CD4-positive, alpha-beta T cell treated with Interleukin-4 for 4 hours (primary cell): Measurements from ENCODE around the gene ATXN1.

ENCODE experiments used
- DNase-seq: peaks from one replicate; pipeline ENCODE4 v3.0.0-alpha.2; 2020

The ATXN1 gene

DNA sequence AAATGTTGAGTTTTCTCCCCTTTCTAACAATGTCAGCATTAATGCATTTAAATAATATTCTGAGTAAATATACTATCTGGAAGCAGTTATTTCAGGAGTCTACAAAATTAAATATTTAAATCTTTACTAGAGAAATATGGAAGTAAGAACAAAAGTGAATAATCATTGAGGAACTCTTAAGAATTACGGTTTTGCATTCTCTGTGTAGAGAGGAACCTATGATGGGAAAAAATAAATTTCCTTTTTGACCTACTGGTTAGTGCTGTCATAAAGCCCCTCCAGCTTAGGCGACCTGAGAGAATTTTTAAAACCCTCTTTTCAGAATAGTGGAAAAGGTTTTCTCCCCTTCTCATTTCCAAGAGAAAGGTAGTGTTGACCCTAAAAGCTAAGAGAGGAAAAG is 64.8 kb downstream of the ATXN1 start:
- no peak for DNase-seq

- peak; percentile 48 for DNase-seq
These were observed 66.3 kb downstream of the ATXN1 start for GRCh38 chr6:16694781-16695578.

DNA sequence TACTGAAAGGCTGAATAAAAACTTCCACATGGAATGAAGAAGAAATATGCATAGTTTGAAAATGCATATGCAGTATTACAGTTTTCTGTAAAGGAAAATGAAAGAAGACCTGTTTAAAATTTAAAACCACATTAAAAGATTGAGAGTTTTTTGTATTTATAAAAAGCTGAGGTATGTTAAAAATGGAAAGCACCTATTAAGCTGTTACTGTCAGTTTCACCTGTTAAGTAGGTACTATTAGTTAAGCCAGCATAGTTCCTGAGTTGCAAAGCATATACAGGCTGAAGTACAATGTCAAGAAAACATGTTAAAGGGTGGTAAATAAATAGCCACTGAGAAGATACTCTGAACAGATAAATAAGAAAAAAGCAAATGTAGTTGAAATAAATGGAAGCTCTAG is 69.9 kb downstream of the ATXN1 start:
- peak; percentile 48 for DNase-seq

- no peak for DNase-seq
These were observed 70.6 kb downstream of the ATXN1 start for GRCh38 chr6:16690608-16691142.

GRCh38 chr6:16689788-16690607 is 71.3 kb downstream of the ATXN1 start:
- no peak for DNase-seq

GRCh38 chr6:16688984-16689636 is 72.2 kb downstream of the ATXN1 start:
- DNase-seq = no peak

GRCh38 chr6:16688436-16688835 is 72.8 kb downstream of the ATXN1 start:
- no peak for DNase-seq

GRCh38 chr6:16687045-16687444 is 74.2 kb downstream of the ATXN1 start:
- no peak for DNase-seq

- DNase-seq = peak; percentile 89
These were observed 76.2 kb downstream of the ATXN1 start for GRCh38 chr6:16684896-16685554.

GRCh38 chr6:16684195-16684689 is 77.0 kb downstream of the ATXN1 start:
- no peak for DNase-seq

- peak; percentile 48 for DNase-seq
These were observed 77.5 kb downstream of the ATXN1 start for GRCh38 chr6:16683641-16684194.

GRCh38 chr6:16681260-16681873 is 79.9 kb downstream of the ATXN1 start:
- no peak for DNase-seq

DNA sequence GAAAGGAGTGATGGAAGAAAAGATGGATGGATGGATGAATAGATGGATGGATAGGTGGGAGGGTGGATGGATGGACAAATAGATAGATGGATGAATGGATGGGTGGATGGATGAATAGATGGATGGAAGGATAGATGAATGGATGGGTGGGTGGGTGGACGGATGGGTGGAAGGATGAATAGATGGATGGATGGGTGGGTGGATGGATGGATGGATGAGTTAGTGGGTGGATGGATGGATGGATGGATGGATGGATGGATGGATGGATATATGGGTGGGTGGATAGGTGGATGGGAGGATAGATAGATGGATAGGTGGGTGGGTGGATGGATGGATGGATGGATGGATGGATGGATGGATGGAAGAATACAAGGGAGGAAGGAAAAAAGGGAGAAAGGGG is 82.2 kb downstream of the ATXN1 start:
- no peak for DNase-seq

DNA sequence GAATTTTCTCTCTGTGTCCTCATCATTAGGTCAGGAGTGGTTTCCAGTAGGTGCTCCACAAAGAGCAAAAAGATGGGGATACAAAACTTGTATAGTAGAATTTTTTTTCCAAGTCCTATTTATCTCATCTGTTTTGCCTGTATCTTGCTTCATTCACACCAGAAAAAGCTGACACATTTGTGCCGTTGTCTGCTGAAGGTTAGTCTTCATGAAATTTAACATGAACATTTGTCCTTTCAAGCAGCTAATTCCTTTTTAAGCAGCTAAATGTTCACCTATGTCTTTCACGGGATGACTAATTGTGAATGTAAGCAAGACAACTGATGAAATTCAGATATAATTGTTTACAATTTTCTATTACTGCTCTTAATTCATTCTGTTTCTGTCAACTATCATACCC is 83.8 kb downstream of the ATXN1 start:
- DNase-seq = no peak

GRCh38 chr6:16676978-16677377 is 84.3 kb downstream of the ATXN1 start:
- peak; percentile 25 for DNase-seq

DNA sequence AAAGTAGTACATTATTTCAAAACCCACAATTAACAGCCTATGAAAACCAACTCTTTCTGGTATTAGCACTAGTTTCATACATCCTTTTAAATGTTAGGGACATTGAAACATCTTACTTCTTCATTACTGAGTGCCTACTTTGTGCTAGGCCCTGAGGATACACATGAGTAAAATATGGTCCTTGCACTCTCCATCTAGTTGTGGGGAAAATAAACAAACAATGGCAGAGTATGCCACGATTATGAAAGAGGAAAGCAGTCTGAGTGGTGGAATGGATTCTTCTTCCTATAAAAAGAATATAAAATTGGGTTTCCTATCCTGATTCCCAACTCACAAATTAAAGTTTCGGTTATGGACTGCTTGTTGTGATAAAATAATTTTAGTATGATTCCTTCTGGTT is 84.9 kb downstream of the ATXN1 start:
- no peak for DNase-seq

DNA sequence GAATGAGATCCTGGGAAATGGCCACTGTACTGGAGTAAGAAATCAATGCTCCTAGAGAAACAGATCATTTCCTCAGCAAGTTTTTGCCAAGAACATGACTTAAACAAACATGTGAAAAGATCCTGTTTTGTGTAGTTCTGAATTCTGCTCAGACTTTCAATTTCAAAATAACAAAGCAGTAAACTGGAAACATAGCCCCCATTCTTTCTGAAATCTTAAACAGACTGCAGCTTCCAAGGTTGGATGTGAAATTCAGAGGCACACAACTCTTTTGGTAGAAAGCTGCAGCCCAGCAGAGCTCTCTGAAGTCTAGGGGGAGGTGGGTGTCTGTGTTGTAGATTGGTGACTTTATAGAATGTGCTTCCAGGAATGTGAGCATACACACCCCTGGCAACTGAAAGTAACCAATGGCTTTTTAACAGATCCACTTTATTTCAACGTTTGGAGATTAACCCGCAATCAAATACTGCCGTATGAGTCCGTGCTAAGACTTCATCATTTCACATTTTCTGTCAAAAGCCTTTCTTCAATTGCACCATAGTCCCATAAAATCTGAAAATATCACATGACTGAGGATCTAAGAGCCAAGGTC is 86.4 kb downstream of the ATXN1 start:
- DNase-seq = no peak

DNA sequence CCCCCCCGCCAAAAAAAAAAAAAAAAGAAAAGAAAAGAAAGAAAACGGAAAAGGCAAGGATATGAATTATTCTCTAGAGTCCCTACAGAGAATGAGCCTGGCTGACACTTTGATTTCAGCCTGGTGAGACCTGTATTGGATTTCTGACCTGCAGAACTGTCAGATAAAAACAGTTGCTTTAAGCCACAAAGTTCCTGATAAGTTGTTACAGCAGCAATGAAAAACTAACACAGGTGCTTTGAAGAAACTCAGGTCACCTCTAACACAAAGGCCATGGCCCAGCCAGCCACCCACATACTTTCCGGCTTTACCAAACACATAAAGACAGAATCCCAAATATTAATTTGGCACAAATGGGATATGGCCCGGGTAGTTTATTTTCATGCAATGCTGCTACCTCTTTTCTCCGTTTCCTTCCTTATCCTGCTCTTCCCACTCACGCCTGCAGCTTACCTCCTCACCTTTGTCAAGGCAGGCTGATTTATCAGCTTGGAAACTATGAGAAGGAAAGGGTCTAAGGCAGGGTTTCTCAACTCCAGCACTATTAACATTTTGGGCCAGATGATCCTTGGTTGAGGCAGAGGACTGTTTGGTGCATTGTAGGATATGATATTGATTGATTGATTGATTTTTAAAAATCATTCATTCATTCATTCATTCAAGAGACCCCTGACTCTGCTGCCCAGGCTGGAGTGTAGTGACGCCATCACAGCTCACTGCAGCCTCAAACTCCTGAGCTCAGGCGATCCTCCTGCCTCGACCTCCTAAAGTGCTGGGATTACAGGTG is 88.1 kb downstream of the ATXN1 start:
- DNase-seq = no peak

DNA sequence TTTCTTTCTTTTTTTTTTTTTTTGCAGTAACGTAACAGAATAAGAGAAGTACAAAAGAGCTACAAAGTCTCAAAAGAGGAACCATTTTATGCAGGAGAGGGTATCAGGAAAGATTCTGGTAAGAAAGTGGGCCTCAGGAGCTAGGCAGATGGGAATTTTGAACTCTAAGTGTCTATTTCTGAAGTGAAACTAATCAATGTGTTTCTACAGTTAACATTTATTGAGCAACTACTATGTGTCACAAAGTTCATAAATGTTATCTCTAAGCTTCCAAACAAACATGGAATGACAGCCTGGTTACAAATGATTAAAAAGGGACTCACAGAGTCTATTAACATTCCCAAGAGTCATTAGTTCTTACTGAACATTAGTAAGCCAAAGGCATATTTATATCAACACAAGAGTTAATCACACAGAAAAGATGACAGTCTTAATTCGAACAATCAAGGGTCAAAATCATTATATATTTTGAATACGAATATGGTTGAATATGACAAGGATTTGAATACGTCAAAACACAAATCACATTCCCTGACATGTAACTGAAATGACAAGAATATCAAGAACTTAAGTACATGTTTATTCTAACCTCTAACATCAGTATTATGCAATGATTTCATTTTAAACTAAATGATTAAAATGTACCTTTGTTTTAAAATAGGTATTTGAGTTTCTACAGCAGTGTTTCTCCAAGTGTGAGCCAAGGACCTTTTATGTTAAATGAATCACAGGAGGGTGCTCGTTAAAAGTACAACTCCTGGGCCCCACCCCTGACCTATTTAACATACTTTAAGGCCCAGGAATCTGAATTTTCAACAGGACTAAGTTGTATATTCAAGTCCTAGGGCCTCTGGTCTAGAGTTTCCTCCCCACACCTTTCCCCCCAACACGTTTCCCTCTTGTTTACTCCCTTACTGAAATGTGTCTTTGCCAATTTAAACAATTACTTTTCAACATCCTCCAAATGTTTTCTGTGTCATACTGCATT is 89.7 kb downstream of the ATXN1 start:
- peak; percentile 20 for DNase-seq
